ENCODE measurements around the gene AKAP12. TPM values are rescaled to one million over a fixed set of nuclear protein-coding genes. Genes with fewer than 3 reads are reported as not detected.

The AKAP12 gene, protein sequence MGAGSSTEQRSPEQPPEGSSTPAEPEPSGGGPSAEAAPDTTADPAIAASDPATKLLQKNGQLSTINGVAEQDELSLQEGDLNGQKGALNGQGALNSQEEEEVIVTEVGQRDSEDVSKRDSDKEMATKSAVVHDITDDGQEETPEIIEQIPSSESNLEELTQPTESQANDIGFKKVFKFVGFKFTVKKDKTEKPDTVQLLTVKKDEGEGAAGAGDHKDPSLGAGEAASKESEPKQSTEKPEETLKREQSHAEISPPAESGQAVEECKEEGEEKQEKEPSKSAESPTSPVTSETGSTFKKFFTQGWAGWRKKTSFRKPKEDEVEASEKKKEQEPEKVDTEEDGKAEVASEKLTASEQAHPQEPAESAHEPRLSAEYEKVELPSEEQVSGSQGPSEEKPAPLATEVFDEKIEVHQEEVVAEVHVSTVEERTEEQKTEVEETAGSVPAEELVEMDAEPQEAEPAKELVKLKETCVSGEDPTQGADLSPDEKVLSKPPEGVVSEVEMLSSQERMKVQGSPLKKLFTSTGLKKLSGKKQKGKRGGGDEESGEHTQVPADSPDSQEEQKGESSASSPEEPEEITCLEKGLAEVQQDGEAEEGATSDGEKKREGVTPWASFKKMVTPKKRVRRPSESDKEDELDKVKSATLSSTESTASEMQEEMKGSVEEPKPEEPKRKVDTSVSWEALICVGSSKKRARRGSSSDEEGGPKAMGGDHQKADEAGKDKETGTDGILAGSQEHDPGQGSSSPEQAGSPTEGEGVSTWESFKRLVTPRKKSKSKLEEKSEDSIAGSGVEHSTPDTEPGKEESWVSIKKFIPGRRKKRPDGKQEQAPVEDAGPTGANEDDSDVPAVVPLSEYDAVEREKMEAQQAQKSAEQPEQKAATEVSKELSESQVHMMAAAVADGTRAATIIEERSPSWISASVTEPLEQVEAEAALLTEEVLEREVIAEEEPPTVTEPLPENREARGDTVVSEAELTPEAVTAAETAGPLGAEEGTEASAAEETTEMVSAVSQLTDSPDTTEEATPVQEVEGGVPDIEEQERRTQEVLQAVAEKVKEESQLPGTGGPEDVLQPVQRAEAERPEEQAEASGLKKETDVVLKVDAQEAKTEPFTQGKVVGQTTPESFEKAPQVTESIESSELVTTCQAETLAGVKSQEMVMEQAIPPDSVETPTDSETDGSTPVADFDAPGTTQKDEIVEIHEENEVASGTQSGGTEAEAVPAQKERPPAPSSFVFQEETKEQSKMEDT (N-terminal part only)
- 109 and 146 TPM in 2 replicates for total RNA-seq (2014; rRNA removed)
- percentile 91 among the genes with signal in this experiment for Bru-seq, nascent RNA
- BruChase-seq, experiment 1, labeled RNA remaining after a 6-hour chase, result percentile 86 among the genes with signal in this experiment
- BruChase-seq, experiment 2, labeled RNA remaining after a 2-hour chase, result percentile 68 among the genes with signal in this experiment
- long read RNA-seq, full-length matches to known transcripts, result 4 of 101 reads
- long read RNA-seq, partial matches to known transcripts, result 85 of 101 reads
- long read RNA-seq, other reads (novel, unspliced or antisense), result 12 of 101 reads

DNA sequence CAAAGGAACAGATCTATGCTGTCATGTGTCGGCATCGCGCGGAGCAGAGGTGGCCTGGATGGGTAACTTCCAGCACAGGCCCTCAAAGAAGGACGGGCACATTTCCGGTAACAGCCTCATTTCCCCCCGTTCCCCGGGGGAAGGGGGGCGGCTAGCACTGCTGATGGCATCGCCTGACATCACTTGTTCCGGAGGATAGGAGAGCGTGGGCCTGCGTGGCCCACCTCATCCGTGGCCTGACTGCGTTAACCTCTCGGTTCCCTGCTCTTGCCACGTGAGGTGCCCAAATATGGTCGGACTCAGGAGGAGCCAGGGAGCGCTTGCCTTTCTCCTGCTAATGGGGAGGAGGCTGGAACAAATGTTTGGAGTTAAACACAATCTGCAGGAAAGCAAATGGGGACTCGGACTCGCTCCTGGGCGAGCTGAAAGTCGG is at the start of gene AKAP12:
TSS of gene AKAP12 (plus strand) at position 365 of the 433 bp plus-strand sequence. CDS start 596 bp downstream, outside the sequence.
- H3K9me3 ChIP-seq (ENCODE audit: low read length), result no peaks in the 10 kb centered on the region
- ATAC-seq (no peak), DNase-seq (no peak)
- peaks cover 25% of the 10 kb centered on the region for H4K20me1 ChIP-seq (ENCODE audit: low read length)
- TSS peak; percentile 49 for BruUV-seq (replicated peaks)
- no peak within 1 kb of the TSS for H3K27ac ChIP-seq (ENCODE audit: low read length)
- POLR2A ChIA-PET (ENCODE audit: unreplicated experiment), result no interaction called here
- no peaks in the 10 kb centered on the region for H3K9me2 ChIP-seq (replicated peaks; ENCODE audit: low read length)
- TF ChIP-seq EZH2phosphoT487 (IDR thresholded peaks at IDR 0.05; ENCODE audit: borderline replicate concordance, low read length) (no peak), EZH2 (IDR thresholded peaks at IDR 0.05; ENCODE audit: low read length, unreplicated experiment) (no peak)
- TF ChIP-seq, protein P1, sequence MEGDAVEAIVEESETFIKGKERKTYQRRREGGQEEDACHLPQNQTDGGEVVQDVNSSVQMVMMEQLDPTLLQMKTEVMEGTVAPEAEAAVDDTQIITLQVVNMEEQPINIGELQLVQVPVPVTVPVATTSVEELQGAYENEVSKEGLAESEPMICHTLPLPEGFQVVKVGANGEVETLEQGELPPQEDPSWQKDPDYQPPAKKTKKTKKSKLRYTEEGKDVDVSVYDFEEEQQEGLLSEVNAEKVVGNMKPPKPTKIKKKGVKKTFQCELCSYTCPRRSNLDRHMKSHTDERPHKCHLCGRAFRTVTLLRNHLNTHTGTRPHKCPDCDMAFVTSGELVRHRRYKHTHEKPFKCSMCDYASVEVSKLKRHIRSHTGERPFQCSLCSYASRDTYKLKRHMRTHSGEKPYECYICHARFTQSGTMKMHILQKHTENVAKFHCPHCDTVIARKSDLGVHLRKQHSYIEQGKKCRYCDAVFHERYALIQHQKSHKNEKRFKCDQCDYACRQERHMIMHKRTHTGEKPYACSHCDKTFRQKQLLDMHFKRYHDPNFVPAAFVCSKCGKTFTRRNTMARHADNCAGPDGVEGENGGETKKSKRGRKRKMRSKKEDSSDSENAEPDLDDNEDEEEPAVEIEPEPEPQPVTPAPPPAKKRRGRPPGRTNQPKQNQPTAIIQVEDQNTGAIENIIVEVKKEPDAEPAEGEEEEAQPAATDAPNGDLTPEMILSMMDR (conservative IDR thresholded peaks at IDR 0.05; ENCODE audit: low read depth, low read length), result no peak
- CTCF ChIA-PET, result no interaction called here
- peaks cover 17% of the 10 kb centered on the region for H3K4me1 ChIP-seq (ENCODE audit: insufficient read depth, low read length)
- H3K4me2 ChIP-seq (ENCODE audit: low read length), result peak within 1 kb of the TSS; percentile 89
- no peaks in the 10 kb centered on the region for H3K36me3 ChIP-seq (ENCODE audit: low read depth, low read length)
- intact Hi-C loops (cut with micrococcal nuclease), result loop anchor here (10.0 kb wide), 2 partner anchors 85 to 225 kb away; no protein-coding TSS in a partner anchor
- peak within 1 kb of the TSS; percentile 81 for H3K9ac ChIP-seq (ENCODE audit: low read length)
- H3K4me3 ChIP-seq (ENCODE audit: low read length), result peak within 1 kb of the TSS; percentile 92
- H3K79me2 ChIP-seq (ENCODE audit: low read length), result peaks cover 37% of the 10 kb centered on the region
- no peaks in the 10 kb centered on the region for H3K27me3 ChIP-seq (ENCODE audit: low read length)
- H2AFZ ChIP-seq (ENCODE audit: low read length), result peak within 1 kb of the TSS; percentile 68
- no peaks in the 10 kb centered on the region for H3F3A ChIP-seq (ENCODE audit: low read length, unreplicated experiment)

DNA sequence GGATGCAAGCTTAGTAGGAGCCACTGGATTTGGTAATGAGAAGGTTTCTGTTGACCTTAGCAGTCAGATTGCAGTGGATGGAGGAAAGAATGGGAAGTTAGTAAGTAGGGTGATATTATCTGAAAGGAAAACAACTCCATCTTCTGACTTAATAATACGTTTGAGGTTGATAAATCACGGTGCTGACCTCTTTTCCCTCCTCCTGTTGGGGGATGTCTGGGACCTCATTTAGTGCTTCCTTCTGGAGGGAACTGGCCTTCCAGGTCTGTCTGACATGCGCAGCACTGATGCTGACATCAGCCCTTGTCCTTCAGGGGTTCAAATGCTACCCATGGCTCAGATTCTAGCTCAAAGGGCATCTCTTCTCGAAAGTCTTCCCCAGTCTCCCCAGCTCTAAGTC is 48.2 kb upstream of the AKAP12 start:
- CTCF ChIA-PET, result no interaction called here
- Histone ChIP-seq H3F3A (ENCODE audit: low read length, unreplicated experiment) (no peaks in the 10 kb centered on the region), H3K27me3 (ENCODE audit: low read length) (no peaks in the 10 kb centered on the region), H3K36me3 (ENCODE audit: low read depth, low read length) (no peaks in the 10 kb centered on the region), H3K27ac (ENCODE audit: low read length) (no peak overlapping the region), H3K9me3 (ENCODE audit: low read length) (no peaks in the 10 kb centered on the region), H4K20me1 (ENCODE audit: low read length) (no peaks in the 10 kb centered on the region), H3K4me3 (ENCODE audit: low read length) (no peak overlapping the region), H3K79me2 (ENCODE audit: low read length) (no peaks in the 10 kb centered on the region), H3K4me2 (ENCODE audit: low read length) (no peak overlapping the region), H3K9ac (ENCODE audit: low read length) (no peak overlapping the region), H2AFZ (ENCODE audit: low read length) (no peak overlapping the region), H3K4me1 (ENCODE audit: insufficient read depth, low read length) (no peaks in the 10 kb centered on the region), H3K9me2 (replicated peaks; ENCODE audit: low read length) (no peaks in the 10 kb centered on the region)
- POLR2A ChIA-PET (ENCODE audit: unreplicated experiment), result no interaction called here
- no TSS peak for BruUV-seq (replicated peaks)
- no peak for DNase-seq
- TF ChIP-seq EZH2 (IDR thresholded peaks at IDR 0.05; ENCODE audit: low read length, unreplicated experiment) (no peak), EZH2phosphoT487 (IDR thresholded peaks at IDR 0.05; ENCODE audit: borderline replicate concordance, low read length) (no peak)
- TF ChIP-seq, protein P1 (conservative IDR thresholded peaks at IDR 0.05; ENCODE audit: low read depth, low read length), result no peak
- intact Hi-C loops (cut with micrococcal nuclease), result no loop called here
- ATAC-seq, result no peak

Measured in PC-3 (cell line).